Glomerular visceral epithelial cell (primary cell): Measurements from ENCODE around the gene THBS1.

Experiments used
- DNase-seq: peaks from one replicate; pipeline ENCODE4 v3.0.0-alpha.2; 2016; ENCODE audit errors: extremely low spot score

THBS1 gene

DNA sequence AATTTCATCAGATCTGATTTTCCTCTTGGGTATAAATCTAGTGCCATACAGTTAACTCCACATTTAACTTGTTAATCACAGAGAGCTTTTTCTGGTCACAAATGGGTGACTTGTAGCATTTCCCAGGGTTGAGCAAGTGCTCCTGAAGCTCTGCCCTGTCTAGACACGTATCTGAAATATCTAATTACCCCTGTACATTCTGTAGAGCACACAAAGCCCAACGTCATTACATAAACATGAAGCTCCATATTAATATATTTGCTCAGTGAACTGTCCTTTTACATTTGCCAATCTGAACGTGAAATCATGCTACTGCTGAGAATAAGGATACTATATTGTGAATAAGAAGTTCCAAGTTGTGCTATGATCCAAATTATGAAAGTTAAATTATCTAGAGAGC lies 49.0 kb downstream of the THBS1 start:
- no peak for DNase-seq

GRCh38 chr15:39631357-39631756 lies 50.5 kb downstream of the THBS1 start:
- DNase-seq: no peak

DNA sequence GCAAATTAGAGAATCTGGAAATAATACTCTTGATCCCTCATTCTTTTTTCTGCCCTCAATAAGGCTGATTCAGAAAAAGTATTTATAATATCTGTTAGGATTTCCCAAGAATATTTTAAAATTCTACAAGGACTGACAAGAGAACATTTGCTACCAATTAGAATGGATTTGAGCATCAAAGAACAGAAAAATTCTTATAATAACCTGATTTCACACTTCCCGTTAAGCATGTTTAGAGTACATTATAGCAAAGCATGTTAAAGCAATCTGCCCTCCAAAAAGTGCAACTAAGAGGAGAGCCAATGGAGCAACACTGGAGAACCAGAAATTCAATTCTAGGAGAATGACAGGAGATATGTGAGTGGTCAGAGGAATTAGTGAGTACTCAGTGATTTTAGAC lies 57.2 kb downstream of the THBS1 start:
- DNase-seq: no peak

DNA sequence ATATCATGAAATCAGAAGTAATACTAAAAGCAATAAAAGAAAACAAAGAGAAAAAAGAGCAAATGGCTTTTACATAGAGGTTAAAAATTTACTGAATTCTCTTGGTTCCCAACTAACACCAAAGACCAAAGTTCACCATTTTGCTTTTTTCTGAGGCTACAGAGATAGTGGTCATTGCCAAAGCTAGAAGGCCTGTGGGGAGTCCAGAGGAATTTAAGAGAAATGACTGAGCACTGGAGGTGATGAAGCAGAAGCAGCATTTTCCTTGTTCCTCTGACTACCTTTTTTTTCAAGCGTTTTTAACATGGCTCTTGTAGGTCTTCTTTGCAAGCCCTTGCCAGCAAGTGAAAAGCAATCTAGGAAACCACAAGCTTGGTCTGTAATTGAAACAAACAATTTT lies 58.2 kb downstream of the THBS1 start:
- DNase-seq: no peak

GRCh38 chr15:39640665-39641064 lies 59.8 kb downstream of the THBS1 start:
- DNase-seq: no peak

- DNase-seq: no peak
These were observed 60.5 kb downstream of the THBS1 start for GRCh38 chr15:39641191-39641889.

GRCh38 chr15:39642011-39642640 lies 61.2 kb downstream of the THBS1 start:
- no peak for DNase-seq

DNA sequence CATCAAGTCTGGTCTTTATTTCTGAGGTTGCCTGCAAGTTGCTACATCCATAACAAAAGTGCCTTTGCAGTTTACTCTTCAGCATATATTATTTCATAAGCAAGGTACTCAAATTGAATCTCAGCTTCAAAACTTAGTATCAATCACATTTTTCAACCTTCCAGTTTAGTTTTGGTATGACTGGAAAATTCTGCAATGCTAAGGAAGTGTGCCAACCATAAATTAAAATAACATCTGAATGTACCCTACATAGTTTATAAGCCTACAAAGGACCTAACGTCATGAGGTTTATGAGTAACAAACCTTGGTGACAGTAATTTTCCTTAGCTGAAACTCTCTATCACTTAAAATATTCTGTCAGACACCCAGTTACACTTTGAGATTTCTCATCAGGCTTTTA lies 62.8 kb downstream of the THBS1 start:
- DNase-seq: no peak

DNA sequence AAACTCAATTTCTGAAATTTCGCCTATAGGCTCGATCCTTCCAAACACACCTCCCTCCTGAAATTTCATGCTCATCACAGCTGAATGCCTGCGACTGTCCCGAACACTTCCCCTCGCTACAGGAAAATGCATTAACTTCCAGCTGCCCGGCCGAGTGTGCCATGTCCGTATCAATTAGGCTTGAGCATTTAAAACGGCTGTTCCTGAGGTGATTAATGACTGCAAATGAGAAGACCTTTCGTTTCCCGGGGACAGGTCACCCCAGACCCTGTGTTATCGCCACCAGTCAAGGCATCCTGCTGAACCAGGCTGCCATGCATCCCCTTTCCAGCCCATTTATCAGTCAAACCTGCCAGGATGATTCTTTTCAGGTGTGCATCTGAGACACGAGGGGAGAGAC lies 63.3 kb downstream of the THBS1 start:
- no peak for DNase-seq

GRCh38 chr15:39645138-39645975 lies 64.5 kb downstream of the THBS1 start:
- DNase-seq: no peak

DNA sequence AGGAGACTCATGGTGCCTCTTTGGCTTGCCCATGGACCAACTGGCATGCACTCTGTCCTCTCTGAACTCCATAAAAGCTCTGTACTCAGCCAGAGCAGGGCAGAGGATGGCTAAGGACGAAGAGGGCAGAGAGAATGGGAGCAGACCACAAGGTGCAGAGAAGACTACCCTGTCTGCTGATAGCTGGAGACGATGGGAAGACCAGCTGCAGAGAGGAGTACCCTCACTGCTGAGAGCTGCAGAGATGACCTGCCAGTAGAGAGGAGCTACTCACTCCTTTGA lies 65.0 kb downstream of the THBS1 start:
- no peak for DNase-seq

DNA sequence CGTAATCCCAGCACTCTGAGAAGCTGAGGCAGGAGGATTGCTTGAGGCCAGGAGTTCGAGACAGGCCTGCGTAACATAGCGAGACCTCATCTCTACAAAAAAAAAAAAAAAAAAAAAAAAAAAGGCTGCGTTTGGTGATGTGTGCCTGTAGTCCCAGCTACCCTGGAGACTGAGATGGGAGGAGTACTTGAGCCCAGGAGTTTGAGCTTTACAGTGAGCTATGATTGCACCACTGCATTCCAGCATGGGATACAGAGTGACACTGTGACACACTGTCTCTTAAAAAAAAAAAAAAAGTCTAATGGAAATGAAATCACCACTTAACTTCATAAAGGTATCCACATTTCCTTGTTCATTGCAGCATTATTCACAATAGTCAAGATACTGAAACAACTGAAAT lies 65.5 kb downstream of the THBS1 start:
- DNase-seq: no peak
